Measurements from ENCODE around the gene SPDYE1.
"Not testable (repeated sequence)": the region's sequence is repeated elsewhere in the genome, so short reads cannot be mapped to it uniquely, and the experiment has no call there.

- TF ChIP-seq CTCF, POLR2A (IDR thresholded peaks at IDR 0.05): not testable (repeated sequence)
Observed at GRCh38 chr7:43990829-43991228, 6.9 kb upstream of the SPDYE1 start.
